K562 (cell line): Measurements from ENCODE around the gene MMP2. TPM values are rescaled to one million over a fixed set of nuclear protein-coding genes. Genes with fewer than 3 reads are reported as not detected.

ENCODE experiments used
- ATAC-seq: fragments of 200-7000 bp; cut with Tn5 transposase; 3 replicates; pipeline ENCODE4 v1.9.1; 2020; ENCODE audit warnings: moderate library complexity
- BruUV-seq: library from RNA; stranded (reverse); fragments of 400-500 nt; replicated peaks from 2 replicates; lab custom pipeline; 2021; lab: Mats Ljungman, UMichigan
- CTCF ChIA-PET: fragments of 300-600 bp; formaldehyde crosslinking; extraction: SDS; loops from one replicate; lab custom pipeline; 2021; ENCODE audit warnings: low intra/inter-chr PET ratio; lab: Yijun Ruan, JAX
- POLR2A ChIA-PET: fragments of 300-600, 350-650 bp; sonication (Branson Sonifier 250); formaldehyde crosslinking; extraction: SDS; loops from one replicate; lab custom pipeline; 2021; ENCODE audit warnings: antibody characterized with exemption, inconsistent platforms; lab: Yijun Ruan, JAX
- DNase-seq, 4 experiments: peaks; one replicate each; pipeline versions ENCODE4 v3.0.0 to v3.0.0-alpha.2; 2011 to 2018; ENCODE audit warnings: low spot score in 3 of 4, mixed read lengths in 3 of 4; ENCODE audit errors: extremely low read depth in 1 of 4
- FAIRE-seq: peaks from 2 replicates; lab custom pipeline; 2011; peaks lifted over from hg19 to GRCh38; lab: Jason Lieb, UNC
- H2AFZ ChIP-seq: 2 replicates; pipeline ENCODE4 v1.6.0; 2011; ENCODE audit warnings: low read depth, low read length, control low read depth, inconsistent platforms
- H3K27ac ChIP-seq: fragments of 200-600 bp; 3 replicates; pipeline ENCODE4 v1.8.0; 2011; ENCODE audit warnings: low read depth, mild to moderate bottlenecking, control low read depth, inconsistent platforms, low read length, moderate library complexity, mixed read lengths; ENCODE audit errors: extremely low read depth
- H3K27me3 ChIP-seq, 2 experiments: fragments of 300-600 bp in 1 of 2; 2 replicates in 1 of 2; 3 replicates in 1 of 2; pipeline versions ENCODE4 v1.6.0 to v1.8.0; 2011; ENCODE audit warnings: inconsistent platforms in 2 of 2, low read length in 2 of 2, mild to moderate bottlenecking in 1 of 2, mixed read lengths in 1 of 2, moderate library complexity in 1 of 2; ENCODE audit not compliant: control insufficient read depth in 2 of 2, insufficient read depth in 2 of 2
- H3K36me3 ChIP-seq: fragments of 300-600 bp; 3 replicates; pipeline ENCODE4 v1.8.0; 2011; ENCODE audit warnings: mild to moderate bottlenecking, low read length, inconsistent platforms; ENCODE audit not compliant: control insufficient read depth, insufficient read depth
- H3K4me1 ChIP-seq, 2 experiments: fragments of 200-600 bp in 1 of 2; replicated peaks in 1 of 2; 2 replicates in 1 of 2; 3 replicates in 1 of 2; pipeline versions ENCODE4 v1.5.1 to v1.8.0; 2011; ENCODE audit warnings: inconsistent platforms in 2 of 2, low read length in 2 of 2, mild to moderate bottlenecking in 1 of 2, mixed read lengths in 1 of 2, moderate library complexity in 1 of 2; ENCODE audit not compliant: control insufficient read depth in 2 of 2, insufficient read depth in 2 of 2
- H3K4me2 ChIP-seq: 2 replicates; pipeline ENCODE4 v1.6.1; 2011; ENCODE audit warnings: low read length, control low read depth, inconsistent platforms, mixed read lengths; ENCODE audit not compliant: insufficient read depth
- H3K4me3 ChIP-seq: fragments of 200-600 bp; sonication (generic), shearing (Covaris generic); 2 replicates; pipeline ENCODE4 v1.5.1; 2016; ENCODE audit warnings: control low read depth, inconsistent platforms
- H3K79me2 ChIP-seq: fragments of 200-600 bp; 3 replicates; pipeline ENCODE4 v1.8.0; 2011; ENCODE audit warnings: low read length, inconsistent platforms; ENCODE audit not compliant: control insufficient read depth, insufficient read depth
- H3K9ac ChIP-seq, 2 experiments: 2 replicates each; pipeline versions ENCODE4 v1.6.0 to v1.6.1; 2011; ENCODE audit warnings: low read depth in 2 of 2, low read length in 2 of 2, control low read depth in 1 of 2, inconsistent platforms in 1 of 2, mild to moderate bottlenecking in 1 of 2, mixed read lengths in 1 of 2; ENCODE audit not compliant: insufficient read depth in 1 of 2
- H3K9me1 ChIP-seq: one replicate; pipeline ENCODE4 v1.6.0; 2011; ENCODE audit warnings: inconsistent platforms, mild to moderate bottlenecking, low read length, moderate library complexity; ENCODE audit not compliant: control insufficient read depth, insufficient read depth
- H3K9me3 ChIP-seq: replicated peaks from 2 replicates; pipeline ENCODE4 v1.5.1; 2011; ENCODE audit warnings: low read depth, low read length, inconsistent platforms; ENCODE audit not compliant: control insufficient read depth, insufficient read depth
- H4K20me1 ChIP-seq: replicated peaks from 2 replicates; pipeline ENCODE4 v1.6.1; 2011; ENCODE audit warnings: low read length, inconsistent platforms, mixed read lengths; ENCODE audit not compliant: control insufficient read depth, insufficient read depth
- GTF2E2 ChIP-seq: fragments of 200-800 bp; sonication (Bioruptor generic); IDR thresholded peaks from 2 replicates; pipeline ENCODE4 v1.6.1; 2016; ENCODE audit warnings: missing genetic modification characterization, missing compliant biosample characterization
- HLTF ChIP-seq: fragments of 450-650 bp; IDR thresholded peaks from 2 replicates; pipeline ENCODE4 v1.6.1; 2016
- JUNB ChIP-seq: fragments of 450-650 bp; formaldehyde crosslinking; conservative IDR thresholded peaks from 2 replicates; pipeline ENCODE4 v1.4.0; 2020; ENCODE audit warnings: mild to moderate bottlenecking
- SLC30A9 ChIP-seq: fragments of 250-450 bp; sonication (Bioruptor Pico); IDR thresholded peaks from 2 replicates; pipeline ENCODE4 v1.8.0; 2022; ENCODE audit warnings: mild to moderate bottlenecking, moderate library complexity
- ZNF140 ChIP-seq: fragments of 250-450 bp; sonication (Bioruptor Pico); IDR thresholded peaks from 2 replicates; pipeline ENCODE4 v1.8.0; 2021; ENCODE audit warnings: moderate library complexity, mild to moderate bottlenecking, inconsistent platforms
- WGBS: fragments of 100-300 bp; shearing (Covaris generic); methylation state at CpG from one replicate; pipeline ENCODE4 v1.1.6; 2016; ENCODE audit warnings: low coverage, mixed read lengths; ENCODE audit not compliant: insufficient coverage; ENCODE audit errors: missing lambda C conversion rate; 5-methylcytosine and 5-hydroxymethylcytosine counted together
- in situ Hi-C: fragments of 300-500 bp; cut with MboI; formaldehyde crosslinking; loops from 4 replicates; pipeline ENCODE4 v1.15.0; 2018; ENCODE audit warnings: inconsistent platforms, mixed read lengths
- intact Hi-C: fragments of 100-400 bp; cut with micrococcal nuclease; formaldehyde crosslinking; loops from 2 replicates; pipeline ENCODE4 v1.14.2; 2022
- polyA plus RNA-seq, 8 experiments: library from polyadenylated mRNA; depleted of rRNA in 4 of 8; stranded (reverse) in 5 of 8; unstranded in 3 of 8; fragments of >200 nt; fragmentation: Nextera tagmentation in 2 of 8; fragmentation: Illumina TruSeq in 1 of 8; extraction: Ambion mirVana in 2 of 8; extraction: Trizol in 1 of 8; gene quantifications; 2 replicates each; pipeline versions ENCODE4 v1.2.1 to v1.2.3, GENCODE V29; 2011 to 2014; ENCODE audit warnings: inconsistent platforms in 1 of 8, missing spikeins in 1 of 8
- total RNA-seq, 7 experiments: library from RNA; depleted of rRNA in 6 of 7; stranded (reverse); fragments of >200 nt in 6 of 7; fragmentation: Illumina TruSeq in 2 of 7; extraction: Trizol in 2 of 7; gene quantifications; 2 replicates each; pipeline versions ENCODE4 v1.2.1 to v1.2.3, GENCODE V29; 2011 to 2021; ENCODE audit warnings: low replicate concordance in 1 of 7

MMP2 gene
- total and polyA plus RNA-seq, 9 of the 15 experiments (the other 6 are each of a cell fraction or from before 2014, with no cell fraction given), result 0.05 to 0.53 TPM; not detected in 7

- 57% methylated on average over 1 of the region's 1 CpG for WGBS
- Histone ChIP-seq H3K27ac (no peak overlapping the region), H3K9me3 (no peaks in the 10 kb centered on the region), H2AFZ (no peak overlapping the region), H3K79me2 (no peaks in the 10 kb centered on the region), H3K4me1 (no peaks in the 10 kb centered on the region), H3K36me3 (no peaks in the 10 kb centered on the region), H3K27me3 (no peaks in the 10 kb centered on the region), H3K4me3 (no peak overlapping the region), H4K20me1 (no peaks in the 10 kb centered on the region), H3K9me1 (no peaks in the 10 kb centered on the region), H3K4me2 (no peak overlapping the region), H3K9ac (no peak overlapping the region)
- ATAC-seq, result no peak
- no peak for DNase-seq
- CTCF ChIA-PET, result no interaction called here
- intact Hi-C loops (no loop called here), in situ Hi-C loops (no loop called here)
- BruUV-seq, result no TSS peak
- no peak for FAIRE-seq
- POLR2A ChIA-PET, result no interaction called here
- no peak for TF ChIP-seq JUNB (CRISPR knock-in tag)
- no peak for TF ChIP-seq HLTF
- TF ChIP-seq ZNF140, result no peak
Observed at GRCh38 chr16:55530316-55530856, 51.4 kb downstream of the MMP2 start.

GRCh38 chr16:55532227-55532626, 53.2 kb downstream of the MMP2 start:
- no peak overlapping the region for H3K4me2 ChIP-seq
- no peak overlapping the region for H3K27ac ChIP-seq
- BruUV-seq, result no TSS peak
- H3K9ac ChIP-seq, result no peak overlapping the region
- no peak for ATAC-seq
- CTCF ChIA-PET, result no interaction called here
- no peaks in the 10 kb centered on the region for H3K4me1 ChIP-seq
- no peak overlapping the region for H2AFZ ChIP-seq
- no peaks in the 10 kb centered on the region for H3K9me1 ChIP-seq
- 54% methylated on average over 1 of the region's 1 CpG for WGBS
- POLR2A ChIA-PET, result interaction anchor here (1.2 kb wide), 1 partner anchor 17 kb away, joined by 3 read pairs; no protein-coding TSS in a partner anchor
- intact Hi-C loops, result no loop called here
- no peak overlapping the region for H3K4me3 ChIP-seq
- no peak for TF ChIP-seq GTF2E2 (tag)
- TF ChIP-seq SLC30A9 (CRISPR knock-in tag), result no peak
- TF ChIP-seq, all 486 proteins: peak for 0
- Histone ChIP-seq H3K27me3 (no peaks in the 10 kb centered on the region), H3K36me3 (no peaks in the 10 kb centered on the region), H4K20me1 (no peaks in the 10 kb centered on the region), H3K79me2 (no peaks in the 10 kb centered on the region), H3K9me3 (no peaks in the 10 kb centered on the region)
- FAIRE-seq (no peak), DNase-seq (no peak)
- in situ Hi-C loops, result no loop called here
